HG02884 (cell line): ENCODE results near the gene ROGDI.
"Not testable (repeated sequence)": the region's sequence is repeated elsewhere in the genome, so short reads cannot be mapped to it uniquely, and the experiment has no call there.

Experiments used
- ATAC-seq: cut with Tn5 transposase; IDR thresholded peaks from one replicate; pipeline ENCODE4 v1.9.1; 2021; ENCODE audit warnings: mild to moderate bottlenecking, moderate library complexity; ENCODE audit not compliant: unreplicated experiment

ROGDI gene

DNA sequence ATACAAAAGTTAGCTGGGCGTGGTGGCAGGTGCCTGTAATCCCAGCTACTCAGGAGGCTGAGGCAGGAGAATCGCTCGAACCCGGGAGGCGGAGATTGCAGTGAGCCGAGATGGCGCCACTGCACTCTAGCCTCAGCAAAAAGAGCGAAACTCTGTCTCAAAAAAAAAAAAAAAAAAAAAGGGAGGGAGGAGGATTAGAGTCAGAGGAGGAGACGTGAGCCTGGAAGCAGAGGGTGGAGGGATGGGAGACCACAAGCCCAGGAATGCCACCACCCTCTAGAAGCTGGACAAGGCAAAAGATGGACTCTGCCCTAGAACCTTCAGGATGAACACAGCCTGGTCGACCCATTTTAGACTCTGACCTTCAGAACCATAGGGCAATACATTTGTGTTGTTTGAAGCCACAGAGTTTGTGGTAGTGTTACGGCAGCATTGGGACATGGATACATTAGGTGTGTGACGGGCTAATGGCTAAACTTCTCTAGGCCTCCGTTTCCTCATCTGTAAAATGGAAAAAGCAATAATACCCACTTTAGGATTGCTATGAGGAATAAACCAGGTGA lies 9.4 kb downstream of the ROGDI start:
- ATAC-seq, result no peak

GRCh38 chr16:4790871-4791270 lies 11.6 kb downstream of the ROGDI start:
- ATAC-seq, result no peak

DNA sequence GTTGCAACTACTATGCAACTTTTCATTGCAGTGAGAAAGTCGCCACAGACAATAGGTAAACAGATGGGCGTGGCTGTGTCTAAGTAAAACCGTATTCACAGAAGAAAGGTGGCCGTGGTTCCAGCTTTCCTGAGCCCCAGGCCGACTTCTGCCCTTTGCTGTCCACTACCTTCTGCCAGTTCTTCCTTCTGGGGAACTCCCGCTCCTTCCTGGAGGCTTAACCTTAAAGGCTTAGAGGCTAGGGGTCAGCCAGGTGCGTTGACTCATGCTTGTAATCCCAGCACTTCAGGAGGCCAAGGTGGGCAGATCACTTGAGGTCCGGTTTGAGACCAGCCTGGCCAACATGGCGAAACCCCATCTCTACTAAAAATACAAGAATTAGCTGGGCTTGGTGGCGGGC lies 12.2 kb downstream of the ROGDI start:
- ATAC-seq, result no peak

GRCh38 chr16:4788910-4789309 lies 13.5 kb downstream of the ROGDI start:
- no peak for ATAC-seq

- no peak for ATAC-seq
Observed at GRCh38 chr16:4788489-4788889, 13.9 kb downstream of the ROGDI start.

GRCh38 chr16:4787627-4788482 lies 14.6 kb downstream of the ROGDI start, which contains the start of gene SEPTIN12:
Gene SEPTIN12, minus strand, starts transcription at chr16:4788345. Its CDS starts 700 bp downstream, at chr16:4787645.
- ATAC-seq, result no peak

DNA sequence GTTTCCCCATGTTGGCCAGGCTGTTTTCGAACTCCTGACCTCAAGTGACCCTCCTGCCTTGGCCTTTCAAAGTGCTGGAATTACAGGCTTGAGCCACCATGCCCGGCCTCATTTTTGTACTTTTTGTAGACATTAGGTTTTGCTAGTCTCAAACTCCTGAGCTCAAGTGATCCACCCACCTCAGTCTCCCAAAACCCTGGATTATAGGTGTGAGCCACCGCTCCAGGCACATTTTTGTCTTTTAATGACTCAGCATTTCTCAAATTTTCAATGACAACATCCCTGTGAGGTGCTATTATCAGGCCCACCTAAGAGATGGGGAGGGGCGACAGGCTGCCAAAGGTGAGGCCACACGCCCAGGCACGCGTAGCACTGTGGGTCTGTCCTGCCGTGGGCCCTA lies 15.4 kb downstream of the ROGDI start:
- ATAC-seq, result no peak

DNA sequence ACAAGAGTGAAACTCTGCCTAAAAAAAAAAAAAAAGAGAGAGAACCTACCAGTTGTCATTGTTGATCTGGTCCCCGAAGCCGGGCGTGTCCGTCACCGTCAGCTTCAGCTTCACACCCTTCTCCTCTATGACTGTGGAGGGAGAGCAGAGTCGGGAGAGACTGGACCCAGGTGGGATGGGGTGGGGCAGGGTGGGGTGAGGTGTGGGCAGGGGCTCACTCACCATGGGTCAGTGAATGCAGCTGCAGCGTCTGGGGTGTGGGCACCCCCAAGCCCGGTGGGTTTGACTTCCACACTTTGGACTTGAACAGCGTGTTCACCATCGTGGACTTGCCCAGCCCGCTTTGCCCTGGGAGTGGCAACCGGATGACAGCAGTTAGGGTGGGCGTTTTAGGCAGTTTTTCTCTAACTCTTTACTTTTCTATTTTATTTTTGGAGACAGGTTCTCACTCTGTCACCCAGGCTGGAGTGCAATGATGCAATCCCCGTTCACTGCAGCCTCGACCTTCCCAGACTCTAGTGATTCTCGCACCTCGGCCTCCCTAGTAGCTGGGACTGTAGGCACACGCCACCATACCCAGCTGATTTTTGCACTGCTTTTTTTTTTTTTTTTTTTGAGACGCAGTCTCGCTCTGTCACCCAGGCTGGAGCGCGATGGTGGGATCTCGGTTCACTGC lies 16.5 kb downstream of the ROGDI start:
- ATAC-seq, result no peak

DNA sequence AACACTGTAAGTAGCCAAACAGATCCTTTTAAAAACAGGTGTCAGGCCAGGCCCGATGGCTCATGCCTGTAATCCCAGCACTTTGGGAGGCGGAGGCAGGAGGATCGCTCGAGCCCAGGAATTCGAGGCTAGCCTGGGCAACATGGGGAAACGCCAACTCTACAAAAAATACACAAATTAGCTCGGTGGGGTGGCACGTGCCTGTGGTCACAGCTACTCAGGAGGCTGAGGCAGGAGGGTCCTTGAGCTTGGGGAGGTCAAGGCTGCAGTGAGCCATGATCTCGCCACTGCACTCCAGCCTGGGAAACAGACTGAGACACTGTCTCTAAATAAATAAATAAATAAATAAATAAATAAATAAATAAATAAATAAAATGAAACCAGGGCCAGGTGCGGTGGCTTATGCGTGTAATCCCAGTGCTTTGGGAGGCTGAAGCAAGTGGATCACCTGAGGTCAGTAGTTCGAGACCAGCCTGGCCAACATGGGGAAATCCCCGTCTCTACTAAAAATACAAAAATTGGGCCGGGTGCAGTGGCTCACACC lies 17.9 kb downstream of the ROGDI start:
- ATAC-seq, result not testable (repeated sequence)

DNA sequence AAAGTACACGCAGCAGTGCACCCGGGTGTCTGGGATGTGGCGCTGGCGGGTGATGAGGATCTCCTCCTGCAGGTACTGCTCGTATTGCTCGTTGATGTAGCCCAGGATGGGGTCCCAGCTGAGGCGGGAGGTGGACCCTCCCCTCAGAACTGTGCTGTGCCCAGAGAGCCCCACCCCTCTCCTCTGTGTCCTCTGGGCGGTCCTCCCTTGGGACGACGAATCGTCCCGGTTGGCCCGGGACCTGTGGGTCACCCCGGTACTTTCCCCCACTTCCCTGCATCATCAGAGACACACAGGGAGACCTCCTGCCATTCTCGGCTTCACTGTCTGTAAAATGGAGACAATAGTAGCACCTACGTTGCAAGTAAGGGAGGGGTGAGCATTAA lies 18.5 kb downstream of the ROGDI start:
- no peak for ATAC-seq

DNA sequence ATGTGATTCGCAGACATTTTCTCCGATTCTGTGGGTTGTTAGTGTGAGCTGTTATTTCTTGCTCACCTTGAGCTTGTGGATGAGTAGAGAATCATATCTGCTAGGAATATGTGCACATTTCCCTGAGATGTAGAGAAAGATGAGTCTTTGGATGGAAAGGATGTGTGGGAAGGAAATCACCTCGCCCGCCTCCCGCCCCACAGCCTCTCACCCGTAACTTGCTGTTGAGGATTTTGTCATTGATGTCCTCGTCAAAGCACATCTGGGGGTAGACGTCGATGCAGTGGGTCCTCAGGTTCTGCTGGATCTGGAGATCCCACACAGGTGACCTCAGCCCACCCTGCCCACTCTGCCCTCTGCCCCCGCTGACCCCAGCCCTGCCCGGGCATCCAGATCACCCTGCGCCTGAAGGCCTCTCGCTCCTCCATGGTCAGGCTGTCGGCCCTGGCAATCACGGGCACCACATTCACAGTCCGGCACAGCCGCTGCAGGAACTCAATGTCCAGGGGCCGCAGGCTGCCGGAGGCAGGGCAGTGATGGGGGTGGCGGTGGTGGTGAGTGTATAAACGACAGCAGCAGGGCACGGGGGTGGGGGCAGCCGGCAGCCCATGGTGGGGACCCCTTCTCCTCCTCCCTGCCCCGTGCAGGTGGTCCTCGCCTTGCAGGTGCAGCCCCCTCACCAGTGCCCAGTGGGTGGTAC lies 19.0 kb downstream of the ROGDI start:
- ATAC-seq, result no peak

DNA sequence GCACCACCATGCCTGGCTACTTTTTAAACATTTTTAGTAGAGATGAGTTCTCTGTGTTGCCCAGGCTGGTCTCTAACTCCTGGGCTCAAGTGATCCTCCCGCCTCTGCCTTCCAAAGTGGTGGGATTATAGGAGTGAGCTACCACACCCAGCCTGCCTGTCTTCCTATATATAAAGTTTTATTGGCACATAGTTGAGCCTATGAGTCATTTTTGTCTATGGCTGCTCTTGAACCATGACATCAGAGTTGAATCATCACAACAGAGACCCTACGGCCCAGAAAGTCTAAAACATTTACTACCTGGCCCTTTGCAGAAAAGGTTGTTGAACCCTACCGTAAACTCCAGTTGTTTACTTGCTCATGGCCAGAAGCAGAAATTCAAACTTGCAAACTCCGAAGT lies 22.2 kb downstream of the ROGDI start:
- ATAC-seq, result no peak

DNA sequence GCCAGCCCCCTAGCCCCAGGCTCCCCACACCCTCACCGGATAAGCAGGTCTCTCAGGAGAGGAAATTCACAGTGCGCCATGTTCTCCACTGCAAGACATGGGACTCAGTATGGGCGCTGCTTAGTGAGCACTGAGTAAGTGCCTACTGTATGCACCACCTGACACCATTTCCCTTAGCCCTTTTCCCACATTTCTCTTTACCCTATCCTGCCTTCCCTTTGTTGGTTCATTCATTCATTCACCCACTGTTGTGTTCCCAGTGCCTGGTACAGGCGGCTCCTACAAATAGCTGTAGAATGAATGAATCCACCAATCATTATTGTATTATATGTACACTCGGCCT lies 24.4 kb downstream of the ROGDI start:
- ATAC-seq, result no peak

DNA sequence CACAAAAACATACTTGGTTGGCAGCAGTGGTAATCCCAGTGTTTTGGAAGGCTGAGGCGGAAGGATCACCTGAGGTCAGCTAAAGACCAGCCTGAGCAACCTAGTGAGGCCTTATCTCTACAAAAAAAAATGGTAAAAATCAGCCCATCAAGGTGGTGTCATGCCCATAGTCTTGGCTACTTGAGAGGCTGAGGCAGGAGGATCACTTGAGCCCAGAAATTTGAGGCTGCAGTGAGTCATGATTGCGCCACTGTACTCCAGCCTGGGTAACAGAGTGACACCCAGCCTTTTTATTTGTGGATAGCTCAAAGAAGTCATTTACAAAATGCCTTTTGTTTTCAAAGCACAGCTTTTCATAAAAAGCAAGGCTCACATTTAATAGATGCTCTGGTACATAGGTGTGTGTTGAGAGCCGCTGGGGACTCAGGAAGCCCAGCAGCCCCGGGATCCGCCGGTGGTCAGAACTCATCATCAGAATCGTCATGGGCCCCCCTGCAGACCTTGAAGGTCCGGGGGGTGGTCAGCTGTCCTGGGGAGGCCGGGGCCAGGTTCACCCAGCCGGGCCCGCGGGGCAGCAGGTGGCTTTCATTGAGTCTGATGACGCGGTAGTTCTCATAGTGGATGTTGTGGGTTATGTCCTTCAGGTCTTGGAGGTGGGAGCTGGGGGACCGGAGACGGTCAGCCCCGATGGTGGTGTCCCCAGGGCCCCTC lies 24.9 kb downstream of the ROGDI start:
- ATAC-seq, result no peak

DNA sequence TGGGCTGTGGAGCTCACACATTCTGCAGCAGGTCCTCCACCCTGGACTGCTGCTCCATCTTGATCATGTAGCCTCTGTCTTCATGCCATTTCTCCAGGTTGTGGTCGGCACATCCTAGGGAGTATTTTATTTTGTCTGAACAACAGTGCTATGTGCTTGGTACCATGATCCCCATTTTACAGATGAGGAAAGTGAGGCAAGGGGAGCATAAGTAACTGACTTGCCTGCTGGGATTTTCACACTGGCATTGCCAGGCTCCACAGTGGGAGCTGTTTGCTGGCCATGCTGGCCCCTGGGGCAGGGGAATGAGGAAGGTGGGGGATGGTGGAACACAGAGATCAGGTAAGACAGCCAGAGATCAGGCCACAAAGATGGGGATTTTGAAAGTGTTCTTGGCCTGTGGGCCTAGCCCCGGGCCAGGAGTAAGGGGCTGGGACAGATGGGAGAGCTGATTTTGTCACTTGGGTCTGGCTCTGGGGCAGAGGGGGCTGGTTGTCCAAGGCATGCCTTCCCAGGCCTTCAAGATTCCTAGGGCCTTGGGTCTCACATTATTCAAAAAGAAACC lies 26.2 kb downstream of the ROGDI start:
- ATAC-seq, result no peak

- ATAC-seq, result no peak
Observed at GRCh38 chr16:4775005-4775404, 27.4 kb downstream of the ROGDI start.

GRCh38 chr16:4772351-4772750 lies 30.1 kb downstream of the ROGDI start:
- no peak for ATAC-seq

DNA sequence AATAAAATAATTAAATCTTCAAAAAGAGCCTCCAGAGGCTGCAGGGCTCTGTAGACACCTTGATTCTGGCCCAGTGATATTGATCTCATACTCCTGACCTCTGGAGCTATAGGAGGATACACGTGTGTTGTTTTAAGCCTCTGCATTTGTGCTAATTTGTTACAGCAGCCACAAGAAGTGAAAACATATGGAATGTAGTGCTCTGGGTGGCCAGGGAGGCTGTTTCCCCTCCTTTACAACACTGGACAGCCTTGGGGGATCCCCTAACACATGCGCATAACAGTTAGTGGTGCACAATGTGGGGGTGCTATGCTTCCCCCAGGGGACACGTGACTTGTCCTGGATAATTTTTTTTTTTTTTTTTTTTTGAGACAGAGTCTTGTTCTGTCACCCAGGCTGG lies 30.8 kb downstream of the ROGDI start:
- ATAC-seq, result no peak

DNA sequence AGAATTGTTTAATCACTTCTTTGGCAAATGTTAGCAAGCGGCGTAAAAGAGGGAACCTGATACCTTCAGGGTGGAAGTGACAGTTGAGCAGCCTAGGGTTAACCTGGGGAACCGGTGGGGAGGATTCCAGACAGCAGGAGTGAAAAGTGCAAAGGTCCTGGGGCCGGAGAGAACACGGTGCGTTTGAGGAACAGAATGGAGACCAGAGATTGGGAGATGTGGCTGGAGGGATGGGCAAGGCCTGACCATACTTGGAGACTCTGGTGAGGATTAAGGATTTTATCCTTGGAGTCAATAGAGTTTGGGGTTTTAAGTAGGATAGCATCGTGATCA lies 33.2 kb downstream of the ROGDI start:
- no peak for ATAC-seq

GRCh38 chr16:4768549-4769305 lies 33.7 kb downstream of the ROGDI start:
- peak; percentile 54 for ATAC-seq
